ENCODE measurements around the gene TRIM8. TPM values are rescaled to one million over a fixed set of nuclear protein-coding genes. Genes with fewer than 3 reads are reported as not detected.

Gene TRIM8
- total RNA-seq, 1 experiment from 2014 or later, result 36.3 TPM

DNA sequence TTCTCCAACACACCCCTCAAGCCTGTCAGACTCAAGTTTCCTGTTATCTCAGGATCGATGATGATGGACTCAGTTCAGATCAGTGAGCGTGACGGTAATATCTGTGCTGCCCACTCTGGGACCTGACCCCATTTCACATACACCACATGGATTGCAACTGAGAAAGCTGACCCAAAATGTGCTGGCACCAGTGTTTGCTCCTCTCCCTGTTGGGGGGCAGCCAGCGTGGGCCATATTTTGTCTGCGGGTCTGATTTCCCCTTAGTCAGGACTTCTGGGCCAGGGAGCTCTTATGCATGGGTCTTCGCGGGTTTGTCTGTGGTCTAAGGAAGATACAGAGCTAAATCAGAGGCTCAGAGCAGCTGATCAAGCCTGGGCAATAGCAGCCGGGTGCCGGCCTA is 42.6 kb upstream of the TRIM8 start:
- Mint-ChIP-seq H3K27me3 (ENCODE audit: low read depth) (no peaks in the 10 kb centered on the region), H3K4me1 (peaks cover 2% of the 10 kb centered on the region; the same call in 1 of the 2 replicates), H3K9me3 (no peaks in the 10 kb centered on the region), H3K4me3 (no peak overlapping the region), H3K27ac (no peak overlapping the region), H3K36me3 (no peaks in the 10 kb centered on the region)
- CTCF ChIA-PET, result interaction anchor here (0.6 to 1.4 kb wide), 4 partner anchors 13 to 20 kb away, joined by 3 to 5 read pairs (median 4); no protein-coding TSS in a partner anchor
- POLR2A ChIA-PET, result no interaction called here
- ATAC-seq (no peak), DNase-seq (ENCODE audit: low spot score) (no peak)
- TF ChIP-seq, protein P1, sequence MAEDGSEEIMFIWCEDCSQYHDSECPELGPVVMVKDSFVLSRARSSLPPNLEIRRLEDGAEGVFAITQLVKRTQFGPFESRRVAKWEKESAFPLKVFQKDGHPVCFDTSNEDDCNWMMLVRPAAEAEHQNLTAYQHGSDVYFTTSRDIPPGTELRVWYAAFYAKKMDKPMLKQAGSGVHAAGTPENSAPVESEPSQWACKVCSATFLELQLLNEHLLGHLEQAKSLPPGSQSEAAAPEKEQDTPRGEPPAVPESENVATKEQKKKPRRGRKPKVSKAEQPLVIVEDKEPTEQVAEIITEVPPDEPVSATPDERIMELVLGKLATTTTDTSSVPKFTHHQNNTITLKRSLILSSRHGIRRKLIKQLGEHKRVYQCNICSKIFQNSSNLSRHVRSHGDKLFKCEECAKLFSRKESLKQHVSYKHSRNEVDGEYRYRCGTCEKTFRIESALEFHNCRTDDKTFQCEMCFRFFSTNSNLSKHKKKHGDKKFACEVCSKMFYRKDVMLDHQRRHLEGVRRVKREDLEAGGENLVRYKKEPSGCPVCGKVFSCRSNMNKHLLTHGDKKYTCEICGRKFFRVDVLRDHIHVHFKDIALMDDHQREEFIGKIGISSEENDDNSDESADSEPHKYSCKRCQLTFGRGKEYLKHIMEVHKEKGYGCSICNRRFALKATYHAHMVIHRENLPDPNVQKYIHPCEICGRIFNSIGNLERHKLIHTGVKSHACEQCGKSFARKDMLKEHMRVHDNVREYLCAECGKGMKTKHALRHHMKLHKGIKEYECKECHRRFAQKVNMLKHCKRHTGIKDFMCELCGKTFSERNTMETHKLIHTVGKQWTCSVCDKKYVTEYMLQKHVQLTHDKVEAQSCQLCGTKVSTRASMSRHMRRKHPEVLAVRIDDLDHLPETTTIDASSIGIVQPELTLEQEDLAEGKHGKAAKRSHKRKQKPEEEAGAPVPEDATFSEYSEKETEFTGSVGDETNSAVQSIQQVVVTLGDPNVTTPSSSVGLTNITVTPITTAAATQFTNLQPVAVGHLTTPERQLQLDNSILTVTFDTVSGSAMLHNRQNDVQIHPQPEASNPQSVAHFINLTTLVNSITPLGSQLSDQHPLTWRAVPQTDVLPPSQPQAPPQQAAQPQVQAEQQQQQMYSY (CRISPR knock-in tag; IDR thresholded peaks at IDR 0.05), result no peak
- TF ChIP-seq, protein P2, sequence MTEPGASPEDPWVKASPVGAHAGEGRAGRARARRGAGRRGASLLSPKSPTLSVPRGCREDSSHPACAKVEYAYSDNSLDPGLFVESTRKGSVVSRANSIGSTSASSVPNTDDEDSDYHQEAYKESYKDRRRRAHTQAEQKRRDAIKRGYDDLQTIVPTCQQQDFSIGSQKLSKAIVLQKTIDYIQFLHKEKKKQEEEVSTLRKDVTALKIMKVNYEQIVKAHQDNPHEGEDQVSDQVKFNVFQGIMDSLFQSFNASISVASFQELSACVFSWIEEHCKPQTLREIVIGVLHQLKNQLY (CRISPR knock-in tag; IDR thresholded peaks at IDR 0.05), result no peak
- TF ChIP-seq, protein P3, sequence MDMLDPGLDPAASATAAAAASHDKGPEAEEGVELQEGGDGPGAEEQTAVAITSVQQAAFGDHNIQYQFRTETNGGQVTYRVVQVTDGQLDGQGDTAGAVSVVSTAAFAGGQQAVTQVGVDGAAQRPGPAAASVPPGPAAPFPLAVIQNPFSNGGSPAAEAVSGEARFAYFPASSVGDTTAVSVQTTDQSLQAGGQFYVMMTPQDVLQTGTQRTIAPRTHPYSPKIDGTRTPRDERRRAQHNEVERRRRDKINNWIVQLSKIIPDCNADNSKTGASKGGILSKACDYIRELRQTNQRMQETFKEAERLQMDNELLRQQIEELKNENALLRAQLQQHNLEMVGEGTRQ (CRISPR knock-in tag; IDR thresholded peaks at IDR 0.05), result no peak
- TF ChIP-seq, protein P4, sequence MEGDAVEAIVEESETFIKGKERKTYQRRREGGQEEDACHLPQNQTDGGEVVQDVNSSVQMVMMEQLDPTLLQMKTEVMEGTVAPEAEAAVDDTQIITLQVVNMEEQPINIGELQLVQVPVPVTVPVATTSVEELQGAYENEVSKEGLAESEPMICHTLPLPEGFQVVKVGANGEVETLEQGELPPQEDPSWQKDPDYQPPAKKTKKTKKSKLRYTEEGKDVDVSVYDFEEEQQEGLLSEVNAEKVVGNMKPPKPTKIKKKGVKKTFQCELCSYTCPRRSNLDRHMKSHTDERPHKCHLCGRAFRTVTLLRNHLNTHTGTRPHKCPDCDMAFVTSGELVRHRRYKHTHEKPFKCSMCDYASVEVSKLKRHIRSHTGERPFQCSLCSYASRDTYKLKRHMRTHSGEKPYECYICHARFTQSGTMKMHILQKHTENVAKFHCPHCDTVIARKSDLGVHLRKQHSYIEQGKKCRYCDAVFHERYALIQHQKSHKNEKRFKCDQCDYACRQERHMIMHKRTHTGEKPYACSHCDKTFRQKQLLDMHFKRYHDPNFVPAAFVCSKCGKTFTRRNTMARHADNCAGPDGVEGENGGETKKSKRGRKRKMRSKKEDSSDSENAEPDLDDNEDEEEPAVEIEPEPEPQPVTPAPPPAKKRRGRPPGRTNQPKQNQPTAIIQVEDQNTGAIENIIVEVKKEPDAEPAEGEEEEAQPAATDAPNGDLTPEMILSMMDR (IDR thresholded peaks at IDR 0.05), result no peak

DNA sequence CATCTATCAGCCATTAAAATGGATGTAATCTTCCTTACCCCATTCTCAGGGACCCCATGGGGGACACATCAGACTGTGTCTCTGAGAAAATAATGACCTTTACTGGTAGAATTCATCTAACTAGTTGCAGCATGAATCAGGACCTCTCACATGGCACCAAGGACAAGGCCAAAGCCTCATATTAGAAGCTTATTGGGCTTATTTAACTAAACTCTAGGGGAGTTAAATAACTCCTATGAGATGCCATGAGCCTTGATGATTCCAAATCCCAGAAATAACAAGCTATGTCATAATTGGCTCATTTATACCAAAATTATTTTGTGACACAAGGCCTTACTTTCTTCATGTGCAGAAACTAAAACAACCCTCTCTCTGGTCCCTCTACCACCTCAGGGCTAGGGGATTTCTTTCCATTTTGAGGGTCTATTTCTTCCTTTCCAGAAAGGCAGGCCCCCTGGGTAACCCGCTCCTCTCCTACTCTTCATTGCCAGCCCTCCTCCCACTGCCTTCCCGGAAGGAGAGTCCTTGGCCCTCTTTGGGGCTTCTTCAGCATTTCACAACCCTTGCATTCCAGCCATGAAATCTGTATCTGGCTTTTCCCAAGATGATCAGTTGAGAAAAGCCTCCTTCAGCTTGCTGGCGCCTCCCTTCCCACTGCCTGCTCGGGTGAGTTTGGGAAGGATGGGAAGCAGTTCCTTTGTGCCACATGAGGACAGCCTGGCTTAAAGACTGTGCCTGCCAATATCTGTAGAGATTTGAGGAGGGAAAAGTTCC is 41.8 kb upstream of the TRIM8 start:
- ChIA-PET CTCF (interaction anchor here (1.0 to 1.4 kb wide), 2 partner anchors 12 to 19 kb away, joined by 3 to 5 read pairs; no protein-coding TSS in a partner anchor), POLR2A (no interaction called here)
- no peaks in the 10 kb centered on the region for H3K36me3 Mint-ChIP-seq
- TF ChIP-seq, protein P3 (CRISPR knock-in tag; IDR thresholded peaks at IDR 0.05), result no peak
- TF ChIP-seq ELF4 (CRISPR knock-in tag; IDR thresholded peaks at IDR 0.05; ENCODE audit: low read depth) (no peak), ZNF671 (CRISPR knock-in tag; IDR thresholded peaks at IDR 0.05) (no peak), IRF2 (CRISPR knock-in tag; IDR thresholded peaks at IDR 0.05; ENCODE audit: borderline replicate concordance, low read depth) (no peak), HMGA2 (CRISPR knock-in tag; IDR thresholded peaks at IDR 0.05) (no peak), TEAD4 (CRISPR knock-in tag; IDR thresholded peaks at IDR 0.05) (no peak), CREB1 (CRISPR knock-in tag; IDR thresholded peaks at IDR 0.05) (no peak), ZNF138 (CRISPR knock-in tag; conservative IDR thresholded peaks at IDR 0.05) (no peak), NFYB (CRISPR knock-in tag; conservative IDR thresholded peaks at IDR 0.05; ENCODE audit: low read depth) (no peak), NFATC4 (CRISPR knock-in tag; IDR thresholded peaks at IDR 0.05) (no peak), NR2C2 (CRISPR knock-in tag; IDR thresholded peaks at IDR 0.05) (no peak)
- TF ChIP-seq, protein P5, sequence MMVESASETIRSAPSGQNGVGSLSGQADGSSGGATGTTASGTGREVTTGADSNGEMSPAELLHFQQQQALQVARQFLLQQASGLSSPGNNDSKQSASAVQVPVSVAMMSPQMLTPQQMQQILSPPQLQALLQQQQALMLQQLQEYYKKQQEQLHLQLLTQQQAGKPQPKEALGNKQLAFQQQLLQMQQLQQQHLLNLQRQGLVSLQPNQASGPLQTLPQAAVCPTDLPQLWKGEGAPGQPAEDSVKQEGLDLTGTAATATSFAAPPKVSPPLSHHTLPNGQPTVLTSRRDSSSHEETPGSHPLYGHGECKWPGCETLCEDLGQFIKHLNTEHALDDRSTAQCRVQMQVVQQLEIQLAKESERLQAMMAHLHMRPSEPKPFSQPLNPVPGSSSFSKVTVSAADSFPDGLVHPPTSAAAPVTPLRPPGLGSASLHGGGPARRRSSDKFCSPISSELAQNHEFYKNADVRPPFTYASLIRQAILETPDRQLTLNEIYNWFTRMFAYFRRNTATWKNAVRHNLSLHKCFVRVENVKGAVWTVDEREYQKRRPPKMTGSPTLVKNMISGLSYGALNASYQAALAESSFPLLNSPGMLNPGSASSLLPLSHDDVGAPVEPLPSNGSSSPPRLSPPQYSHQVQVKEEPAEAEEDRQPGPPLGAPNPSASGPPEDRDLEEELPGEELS (CRISPR knock-in tag; IDR thresholded peaks at IDR 0.05), result no peak
- TF ChIP-seq, protein P6, sequence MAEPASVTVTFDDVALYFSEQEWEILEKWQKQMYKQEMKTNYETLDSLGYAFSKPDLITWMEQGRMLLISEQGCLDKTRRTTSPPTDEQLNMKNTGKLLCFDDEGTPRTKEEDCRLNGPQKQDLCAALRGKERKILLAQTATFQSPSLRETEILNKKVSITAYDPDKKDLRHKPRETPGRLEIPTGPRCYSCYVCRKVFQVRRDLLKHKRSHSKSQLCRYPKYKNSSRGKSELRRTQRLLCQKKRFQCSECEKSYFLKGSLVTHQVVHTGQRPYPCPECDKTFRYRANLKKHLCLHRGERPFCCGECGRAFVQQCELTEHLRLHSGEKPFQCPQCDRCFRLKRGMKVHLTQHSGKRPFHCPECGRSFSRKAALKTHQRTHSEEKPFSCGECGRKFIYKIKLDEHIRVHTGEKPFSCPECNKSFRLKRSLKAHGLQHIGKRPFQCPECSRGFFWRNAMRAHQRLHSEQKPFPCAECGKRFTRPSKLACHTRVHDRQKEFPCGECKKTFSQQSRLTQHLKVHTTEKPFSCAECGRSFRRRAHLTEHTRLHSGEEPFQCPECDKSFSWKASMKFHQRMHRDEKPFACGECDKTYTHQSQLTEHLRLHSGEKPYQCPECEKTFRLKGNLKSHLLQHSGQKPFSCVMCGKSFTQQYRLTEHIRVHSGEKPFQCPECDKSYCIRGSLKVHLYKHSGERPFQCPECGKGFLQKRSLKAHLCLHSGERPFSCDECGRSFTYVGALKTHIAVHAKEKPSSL (CRISPR knock-in tag; conservative IDR thresholded peaks at IDR 0.05), result no peak
- TF ChIP-seq, protein P7, sequence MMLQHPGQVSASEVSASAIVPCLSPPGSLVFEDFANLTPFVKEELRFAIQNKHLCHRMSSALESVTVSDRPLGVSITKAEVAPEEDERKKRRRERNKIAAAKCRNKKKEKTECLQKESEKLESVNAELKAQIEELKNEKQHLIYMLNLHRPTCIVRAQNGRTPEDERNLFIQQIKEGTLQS (CRISPR knock-in tag; conservative IDR thresholded peaks at IDR 0.05), result no peak
- TF ChIP-seq, protein P8, sequence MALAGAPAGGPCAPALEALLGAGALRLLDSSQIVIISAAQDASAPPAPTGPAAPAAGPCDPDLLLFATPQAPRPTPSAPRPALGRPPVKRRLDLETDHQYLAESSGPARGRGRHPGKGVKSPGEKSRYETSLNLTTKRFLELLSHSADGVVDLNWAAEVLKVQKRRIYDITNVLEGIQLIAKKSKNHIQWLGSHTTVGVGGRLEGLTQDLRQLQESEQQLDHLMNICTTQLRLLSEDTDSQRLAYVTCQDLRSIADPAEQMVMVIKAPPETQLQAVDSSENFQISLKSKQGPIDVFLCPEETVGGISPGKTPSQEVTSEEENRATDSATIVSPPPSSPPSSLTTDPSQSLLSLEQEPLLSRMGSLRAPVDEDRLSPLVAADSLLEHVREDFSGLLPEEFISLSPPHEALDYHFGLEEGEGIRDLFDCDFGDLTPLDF (CRISPR knock-in tag; IDR thresholded peaks at IDR 0.05), result no peak
- H3K4me3 Mint-ChIP-seq, result no peak overlapping the region
- ATAC-seq (no peak), DNase-seq (ENCODE audit: low spot score) (no peak)
- H3K4me1 Mint-ChIP-seq, result no peaks in the 10 kb centered on the region
- H3K9me3 Mint-ChIP-seq, result no peaks in the 10 kb centered on the region
- no peaks in the 10 kb centered on the region for H3K27me3 Mint-ChIP-seq (ENCODE audit: low read depth)
- no peak overlapping the region for H3K27ac Mint-ChIP-seq

All from WTC11 (cell line).